T-helper 1 cell treated with Interleukin-12 subunit alpha and Interleukin-12 subunit beta and Interleukin-4 antibody, amounts not matched to agents 30 μg/mL and 1 μg/mL, for 36 hours (primary cell): ENCODE data around the gene SRD5A1.

Experiments
- H3K27ac Mint-ChIP-seq: one replicate; pipeline ENCODE4 v1.8.0; 2021; ENCODE audit warnings: mild to moderate bottlenecking, mixed read lengths
- H3K27me3 Mint-ChIP-seq: one replicate; pipeline ENCODE4 v1.8.0; 2021; ENCODE audit warnings: low read depth, mixed read lengths
- H3K36me3 Mint-ChIP-seq: one replicate; pipeline ENCODE4 v1.8.0; 2021; ENCODE audit warnings: low read depth, mixed read lengths
- H3K4me1 Mint-ChIP-seq: one replicate; pipeline ENCODE4 v1.8.0; 2021; ENCODE audit warnings: low read depth, mixed read lengths
- H3K4me3 Mint-ChIP-seq: one replicate; pipeline ENCODE4 v1.8.0; 2021; ENCODE audit warnings: mild to moderate bottlenecking, moderate library complexity, mixed read lengths
- H3K9me3 Mint-ChIP-seq: one replicate; pipeline ENCODE4 v1.8.0; 2021; ENCODE audit warnings: mixed read lengths

SRD5A1 gene

GRCh38 chr5:6597557-6597956, 35.7 kb upstream of the SRD5A1 start:
- Mint-ChIP-seq H3K4me1 (no peaks in the 10 kb centered on the region), H3K36me3 (peaks cover 47% of the 10 kb centered on the region), H3K27me3 (no peaks in the 10 kb centered on the region), H3K4me3 (no peak overlapping the region), H3K27ac (no peak overlapping the region), H3K9me3 (no peaks in the 10 kb centered on the region)

- H3K27ac Mint-ChIP-seq: no peak overlapping the region
- no peak overlapping the region for H3K4me3 Mint-ChIP-seq
- H3K4me1 Mint-ChIP-seq: no peaks in the 10 kb centered on the region
- H3K36me3 Mint-ChIP-seq: peaks cover 52% of the 10 kb centered on the region
- H3K27me3 Mint-ChIP-seq: no peaks in the 10 kb centered on the region
- no peaks in the 10 kb centered on the region for H3K9me3 Mint-ChIP-seq
Observed at GRCh38 chr5:6598351-6598900, 34.8 kb upstream of the SRD5A1 start.

- Mint-ChIP-seq H3K27me3 (no peaks in the 10 kb centered on the region), H3K27ac (no peak overlapping the region), H3K4me3 (no peak overlapping the region), H3K36me3 (peaks cover 59% of the 10 kb centered on the region), H3K9me3 (no peaks in the 10 kb centered on the region), H3K4me1 (no peaks in the 10 kb centered on the region)
Observed at GRCh38 chr5:6599739-6600138, 33.5 kb upstream of the SRD5A1 start.

- H3K4me1 Mint-ChIP-seq: no peaks in the 10 kb centered on the region
- H3K36me3 Mint-ChIP-seq: peaks cover 64% of the 10 kb centered on the region
- H3K9me3 Mint-ChIP-seq: no peaks in the 10 kb centered on the region
- no peak overlapping the region for H3K4me3 Mint-ChIP-seq
- no peak overlapping the region for H3K27ac Mint-ChIP-seq
- no peaks in the 10 kb centered on the region for H3K27me3 Mint-ChIP-seq
Observed at GRCh38 chr5:6601271-6601670, 32.0 kb upstream of the SRD5A1 start.

GRCh38 chr5:6601816-6602215, 31.4 kb upstream of the SRD5A1 start:
- H3K27me3 Mint-ChIP-seq: no peaks in the 10 kb centered on the region
- no peak overlapping the region for H3K4me3 Mint-ChIP-seq
- peaks cover 59% of the 10 kb centered on the region for H3K36me3 Mint-ChIP-seq
- no peak overlapping the region for H3K27ac Mint-ChIP-seq
- H3K4me1 Mint-ChIP-seq: no peaks in the 10 kb centered on the region
- H3K9me3 Mint-ChIP-seq: no peaks in the 10 kb centered on the region

GRCh38 chr5:6602441-6602840, 30.8 kb upstream of the SRD5A1 start:
- no peaks in the 10 kb centered on the region for H3K9me3 Mint-ChIP-seq
- H3K36me3 Mint-ChIP-seq: peaks cover 61% of the 10 kb centered on the region
- no peaks in the 10 kb centered on the region for H3K27me3 Mint-ChIP-seq
- no peak overlapping the region for H3K27ac Mint-ChIP-seq
- no peak overlapping the region for H3K4me3 Mint-ChIP-seq
- no peaks in the 10 kb centered on the region for H3K4me1 Mint-ChIP-seq

- Mint-ChIP-seq H3K36me3 (peaks cover 58% of the 10 kb centered on the region), H3K4me1 (peaks cover 2% of the 10 kb centered on the region), H3K27me3 (no peaks in the 10 kb centered on the region), H3K9me3 (no peaks in the 10 kb centered on the region), H3K4me3 (no peak overlapping the region), H3K27ac (no peak overlapping the region)
Observed at GRCh38 chr5:6603643-6604042, 29.6 kb upstream of the SRD5A1 start.

GRCh38 chr5:6604341-6604740, 28.9 kb upstream of the SRD5A1 start:
- H3K4me3 Mint-ChIP-seq: no peak overlapping the region

GRCh38 chr5:6604946-6605345, 28.3 kb upstream of the SRD5A1 start:
- Mint-ChIP-seq H3K4me3 (no peak overlapping the region), H3K27me3 (no peaks in the 10 kb centered on the region), H3K9me3 (no peaks in the 10 kb centered on the region), H3K36me3 (peaks cover 58% of the 10 kb centered on the region), H3K4me1 (peaks cover 2% of the 10 kb centered on the region), H3K27ac (no peak overlapping the region)

More at GRCh38 chr5:6604341-6604740, 28.9 kb upstream of the SRD5A1 start:
- Mint-ChIP-seq H3K4me1 (peaks cover 2% of the 10 kb centered on the region), H3K9me3 (no peaks in the 10 kb centered on the region), H3K27me3 (no peaks in the 10 kb centered on the region), H3K27ac (no peak overlapping the region), H3K36me3 (peaks cover 58% of the 10 kb centered on the region)

GRCh38 chr5:6606884-6607558, 26.2 kb upstream of the SRD5A1 start:
- Mint-ChIP-seq H3K4me3 (no peak overlapping the region), H3K27me3 (no peaks in the 10 kb centered on the region), H3K36me3 (peaks cover 54% of the 10 kb centered on the region), H3K27ac (no peak overlapping the region), H3K4me1 (peaks cover 2% of the 10 kb centered on the region), H3K9me3 (no peaks in the 10 kb centered on the region)

GRCh38 chr5:6607559-6607936, 25.7 kb upstream of the SRD5A1 start:
- peaks cover 53% of the 10 kb centered on the region for H3K36me3 Mint-ChIP-seq

GRCh38 chr5:6608016-6608415, 25.2 kb upstream of the SRD5A1 start:
- peaks cover 2% of the 10 kb centered on the region for H3K4me1 Mint-ChIP-seq
- H3K9me3 Mint-ChIP-seq: no peaks in the 10 kb centered on the region
- no peak overlapping the region for H3K4me3 Mint-ChIP-seq
- no peaks in the 10 kb centered on the region for H3K27me3 Mint-ChIP-seq
- H3K36me3 Mint-ChIP-seq: peaks cover 52% of the 10 kb centered on the region
- no peak overlapping the region for H3K27ac Mint-ChIP-seq

More at GRCh38 chr5:6607559-6607936, 25.7 kb upstream of the SRD5A1 start:
- no peaks in the 10 kb centered on the region for H3K27me3 Mint-ChIP-seq
- H3K9me3 Mint-ChIP-seq: no peaks in the 10 kb centered on the region
- H3K4me3 Mint-ChIP-seq: no peak overlapping the region
- peaks cover 2% of the 10 kb centered on the region for H3K4me1 Mint-ChIP-seq
- no peak overlapping the region for H3K27ac Mint-ChIP-seq

- H3K27me3 Mint-ChIP-seq: no peaks in the 10 kb centered on the region
- no peaks in the 10 kb centered on the region for H3K9me3 Mint-ChIP-seq
- no peak overlapping the region for H3K4me3 Mint-ChIP-seq
- no peak overlapping the region for H3K27ac Mint-ChIP-seq
- peaks cover 5% of the 10 kb centered on the region for H3K4me1 Mint-ChIP-seq
- H3K36me3 Mint-ChIP-seq: peaks cover 63% of the 10 kb centered on the region
Observed at GRCh38 chr5:6611334-6612256, 21.6 kb upstream of the SRD5A1 start.

GRCh38 chr5:6615034-6615815, 18.0 kb upstream of the SRD5A1 start:
- Mint-ChIP-seq H3K9me3 (no peaks in the 10 kb centered on the region), H3K27me3 (no peaks in the 10 kb centered on the region), H3K4me1 (peaks cover 6% of the 10 kb centered on the region), H3K4me3 (no peak overlapping the region), H3K36me3 (peaks cover 56% of the 10 kb centered on the region), H3K27ac (no peak overlapping the region)
